ENCODE measurements around the gene TLDC2. TPM values are rescaled to one million over a fixed set of nuclear protein-coding genes. Genes with fewer than 3 reads are reported as not detected.

TLDC2 gene
- total and polyA plus RNA-seq, 7 experiments from 2014 or later = 0.37 to 0.49 (median 0.40) TPM; not detected in 3

- CTCF ChIA-PET = interaction anchor here (0.8 kb wide), 1 partner anchor 8 kb away, joined by 3 read pairs; no protein-coding TSS in a partner anchor
- H3K36me3 Mint-ChIP-seq = no peaks in the 10 kb centered on the region
- Histone ChIP-seq H3K4me3 (ENCODE audit: low read length) (no peak overlapping the region), H3K27me3 (ENCODE audit: control insufficient read depth in 2 of 2, insufficient read depth in 2 of 2, low read length in 2 of 2) (no peaks in the 10 kb centered on the region), H3K27ac (ENCODE audit: low read depth, low read length) (no peak overlapping the region), H3K36me3 (ENCODE audit: control insufficient read depth in 2 of 3, insufficient read depth in 3 of 3, low read length in 3 of 3) (no peaks in the 10 kb centered on the region), H3K9me3 (ENCODE audit: control insufficient read depth in 2 of 3, low read length in 3 of 3) (no peaks in the 10 kb centered on the region), H3K4me1 (ENCODE audit: control insufficient read depth in 2 of 2, insufficient read depth in 2 of 2, low read length in 2 of 2) (no peaks in the 10 kb centered on the region)
- DNase-seq = no peak
- POLR2A ChIA-PET = no interaction called here
- H3K27ac Mint-ChIP-seq = no peak overlapping the region
- peaks cover 0 to 3% (median 0%) of the 10 kb centered on the region in 11 donors for H3K9me3 Mint-ChIP-seq
- intact Hi-C loops (cut with micrococcal nuclease) = no loop called here
- ATAC-seq = no peak
- H3K4me1 Mint-ChIP-seq = no peaks in the 10 kb centered on the region
- H3K4me3 Mint-ChIP-seq = no peak overlapping the region
- H3K27me3 Mint-ChIP-seq = peaks cover 0 to 1% (median 0%) of the 10 kb centered on the region in 5 donors
These were observed 26.4 kb upstream of the TLDC2 start for GRCh38 chr20:36849333-36850065.

GRCh38 chr20:36850759-36851158, 25.2 kb upstream of the TLDC2 start:
- H3K4me3 ChIP-seq (ENCODE audit: low read length) = no peak overlapping the region
- Mint-ChIP-seq H3K9me3 (peaks cover 0 to 3% (median 0%) of the 10 kb centered on the region in 11 donors), H3K4me1 (peaks cover 0 to 4% (median 3%) of the 10 kb centered on the region in 7 donors), H3K36me3 (no peaks in the 10 kb centered on the region), H3K27ac (no peak overlapping the region), H3K27me3 (peaks cover 0 to 1% (median 0%) of the 10 kb centered on the region in 5 donors), H3K4me3 (no peak overlapping the region)
- CTCF ChIA-PET = no interaction called here
- intact Hi-C loops (cut with micrococcal nuclease) = no loop called here
- no peaks in the 10 kb centered on the region for H3K27me3 ChIP-seq (ENCODE audit: control insufficient read depth in 2 of 2, insufficient read depth in 2 of 2, low read length in 2 of 2)
- POLR2A ChIA-PET = no interaction called here
- H3K36me3 ChIP-seq (ENCODE audit: control insufficient read depth in 2 of 3, insufficient read depth in 3 of 3, low read length in 3 of 3) = no peaks in the 10 kb centered on the region
- H3K4me1 ChIP-seq (ENCODE audit: control insufficient read depth in 2 of 2, insufficient read depth in 2 of 2, low read length in 2 of 2) = peaks cover 0 to 4% of the 10 kb centered on the region in 2 donors
- H3K9me3 ChIP-seq (ENCODE audit: control insufficient read depth in 2 of 3, low read length in 3 of 3) = no peaks in the 10 kb centered on the region
- no peak overlapping the region for H3K27ac ChIP-seq (ENCODE audit: low read depth, low read length)
- DNase-seq = no peak
- no peak for ATAC-seq

- Histone ChIP-seq H3K36me3 (ENCODE audit: control insufficient read depth in 2 of 3, insufficient read depth in 3 of 3, low read length in 3 of 3) (no peaks in the 10 kb centered on the region), H3K27me3 (ENCODE audit: control insufficient read depth in 2 of 2, insufficient read depth in 2 of 2, low read length in 2 of 2) (no peaks in the 10 kb centered on the region), H3K27ac (ENCODE audit: low read depth, low read length) (no peak overlapping the region), H3K4me1 (ENCODE audit: control insufficient read depth in 2 of 2, insufficient read depth in 2 of 2, low read length in 2 of 2) (peaks cover 0 to 11% of the 10 kb centered on the region in 2 donors), H3K9me3 (ENCODE audit: control insufficient read depth in 2 of 3, low read length in 3 of 3) (no peaks in the 10 kb centered on the region), H3K4me3 (ENCODE audit: low read length) (no peak overlapping the region)
- H3K27me3 Mint-ChIP-seq = peaks cover 0 to 1% (median 0%) of the 10 kb centered on the region in 5 donors
- DNase-seq = no peak
- ChIA-PET POLR2A (interaction anchor here (0.6 kb wide), 1 partner anchor 32 kb away, joined by 4 read pairs; no protein-coding TSS in a partner anchor), CTCF (no interaction called here)
- H3K36me3 Mint-ChIP-seq = no peaks in the 10 kb centered on the region
- H3K27ac Mint-ChIP-seq = no peak overlapping the region
- H3K4me3 Mint-ChIP-seq = no peak overlapping the region
- intact Hi-C loops (cut with micrococcal nuclease) = no loop called here
- peaks cover 0 to 3% (median 0%) of the 10 kb centered on the region in 11 donors for H3K9me3 Mint-ChIP-seq
- peaks cover 5 to 11% (median 9%) of the 10 kb centered on the region in 7 donors for H3K4me1 Mint-ChIP-seq
- ATAC-seq = no peak
These were observed 24.4 kb upstream of the TLDC2 start for GRCh38 chr20:36851490-36851889.

- DNase-seq = no peak
- no peak overlapping the region for H3K4me3 Mint-ChIP-seq
- ChIA-PET CTCF (no interaction called here), POLR2A (interaction anchor here (0.6 kb wide), 1 partner anchor 33 kb away, joined by 4 read pairs; no protein-coding TSS in a partner anchor)
- H3K4me1 Mint-ChIP-seq = peaks cover 12 to 18% (median 14%) of the 10 kb centered on the region in 7 donors
- H3K4me3 ChIP-seq (ENCODE audit: low read length) = no peak overlapping the region
- H3K27ac ChIP-seq (ENCODE audit: low read depth, low read length) = no peak overlapping the region
- no peaks in the 10 kb centered on the region for H3K36me3 ChIP-seq (ENCODE audit: control insufficient read depth in 2 of 3, insufficient read depth in 3 of 3, low read length in 3 of 3)
- peaks cover 0 to 18% of the 10 kb centered on the region in 2 donors for H3K4me1 ChIP-seq (ENCODE audit: control insufficient read depth in 2 of 2, insufficient read depth in 2 of 2, low read length in 2 of 2)
- ATAC-seq = no peak
- H3K27ac Mint-ChIP-seq = no peak overlapping the region
- peaks cover 0 to 1% (median 0%) of the 10 kb centered on the region in 5 donors for H3K27me3 Mint-ChIP-seq
- H3K36me3 Mint-ChIP-seq = no peaks in the 10 kb centered on the region
- intact Hi-C loops (cut with micrococcal nuclease) = no loop called here
- no peaks in the 10 kb centered on the region for H3K9me3 ChIP-seq (ENCODE audit: control insufficient read depth in 2 of 3, low read length in 3 of 3)
- peaks cover 0 to 3% (median 0%) of the 10 kb centered on the region in 11 donors for H3K9me3 Mint-ChIP-seq
- H3K27me3 ChIP-seq (ENCODE audit: control insufficient read depth in 2 of 2, insufficient read depth in 2 of 2, low read length in 2 of 2) = no peaks in the 10 kb centered on the region
These were observed 23.8 kb upstream of the TLDC2 start for GRCh38 chr20:36852187-36852586.

GRCh38 chr20:36854348-36855240, 21.3 kb upstream of the TLDC2 start:
- H3K4me1 ChIP-seq (ENCODE audit: control insufficient read depth in 2 of 2, insufficient read depth in 2 of 2, low read length in 2 of 2) = peaks cover 0 to 21% of the 10 kb centered on the region in 2 donors
- H3K27me3 ChIP-seq (ENCODE audit: control insufficient read depth in 2 of 2, insufficient read depth in 2 of 2, low read length in 2 of 2) = no peaks in the 10 kb centered on the region
- DNase-seq = no peak
- POLR2A ChIA-PET = no interaction called here
- H3K9me3 ChIP-seq (ENCODE audit: control insufficient read depth in 2 of 3, low read length in 3 of 3) = no peaks in the 10 kb centered on the region
- CTCF ChIA-PET = interaction anchor here (0.7 kb wide), 1 partner anchor 17 kb away, joined by 3 read pairs; no protein-coding TSS in a partner anchor
- peaks cover 0 to 3% (median 0%) of the 10 kb centered on the region in 11 donors for H3K9me3 Mint-ChIP-seq
- H3K4me3 ChIP-seq (ENCODE audit: low read length) = no peak overlapping the region
- H3K27ac ChIP-seq (ENCODE audit: low read depth, low read length) = no peak overlapping the region
- H3K36me3 ChIP-seq (ENCODE audit: control insufficient read depth in 2 of 3, insufficient read depth in 3 of 3, low read length in 3 of 3) = no peaks in the 10 kb centered on the region
- no peaks in the 10 kb centered on the region for H3K27me3 Mint-ChIP-seq
- H3K27ac Mint-ChIP-seq = peak overlapping the region in 1 of 9 donors; percentile 46
- ATAC-seq = no peak
- H3K36me3 Mint-ChIP-seq = no peaks in the 10 kb centered on the region
- H3K4me3 Mint-ChIP-seq = no peak overlapping the region
- intact Hi-C loops (cut with micrococcal nuclease) = no loop called here
- H3K4me1 Mint-ChIP-seq = peaks cover 16 to 29% (median 21%) of the 10 kb centered on the region in 7 donors

- Histone ChIP-seq H3K9me3 (ENCODE audit: control insufficient read depth in 2 of 3, low read length in 3 of 3) (no peaks in the 10 kb centered on the region), H3K27me3 (ENCODE audit: control insufficient read depth in 2 of 2, insufficient read depth in 2 of 2, low read length in 2 of 2) (no peaks in the 10 kb centered on the region), H3K27ac (ENCODE audit: low read depth, low read length) (no peak overlapping the region), H3K36me3 (ENCODE audit: control insufficient read depth in 2 of 3, insufficient read depth in 3 of 3, low read length in 3 of 3) (no peaks in the 10 kb centered on the region), H3K4me1 (ENCODE audit: control insufficient read depth in 2 of 2, insufficient read depth in 2 of 2, low read length in 2 of 2) (peaks cover 0 to 21% of the 10 kb centered on the region in 2 donors), H3K4me3 (ENCODE audit: low read length) (no peak overlapping the region)
- ChIA-PET POLR2A (interaction anchor here (0.6 kb wide), 1 partner anchor 208 kb away, joined by 4 read pairs; no protein-coding TSS in a partner anchor), CTCF (interaction anchor here (0.7 to 1.5 kb wide), 2 partner anchors 17 to 32 kb away, joined by 3 to 5 read pairs; no protein-coding TSS in a partner anchor)
- Mint-ChIP-seq H3K27ac (peak overlapping the region in 3 of 9 donors; percentile 12 to 31 (median 20)), H3K36me3 (no peaks in the 10 kb centered on the region), H3K4me1 (peaks cover 16 to 29% (median 23%) of the 10 kb centered on the region in 7 donors), H3K27me3 (peaks cover 0 to 3% (median 0%) of the 10 kb centered on the region in 5 donors), H3K9me3 (peaks cover 0 to 3% (median 0%) of the 10 kb centered on the region in 11 donors), H3K4me3 (no peak overlapping the region)
- intact Hi-C loops (cut with micrococcal nuclease) = no loop called here
- ATAC-seq = no peak
- no peak for DNase-seq
These were observed 20.7 kb upstream of the TLDC2 start for GRCh38 chr20:36855241-36855657.

Data from naive thymus-derived CD4-positive, alpha-beta T cell (primary cell).